Mammary epithelial cell (primary cell): ENCODE results near the gene KCNF1.

Experiments
- CTCF ChIP-seq, 2 donors: IDR thresholded peaks in 1 of 2; conservative IDR thresholded peaks in 1 of 2; 2 replicates each; pipeline ENCODE4 v1.5.1; 2011 to 2012; ENCODE audit warnings: inconsistent platforms in 2 of 2, low read length in 2 of 2, mild to moderate bottlenecking in 2 of 2, control low read depth in 1 of 2, low read depth in 1 of 2; ENCODE audit not compliant: insufficient read depth in 1 of 2; ENCODE audit errors: extremely low read depth in 1 of 2
- EZH2 ChIP-seq: IDR thresholded peaks from 2 replicates; pipeline ENCODE4 v1.6.1; 2012; ENCODE audit warnings: low read length, inconsistent platforms, borderline replicate concordance

GRCh38 chr2:10954416-10954815, 42.7 kb downstream of the KCNF1 start:
- TF ChIP-seq CTCF (conservative IDR thresholded peaks at IDR 0.05 in 1 of 2, IDR thresholded peaks at IDR 0.05 in 1 of 2; ENCODE audit: extremely low read depth in 1 of 2, insufficient read depth in 1 of 2, low read depth in 1 of 2, low read length in 2 of 2), result no peak
- TF ChIP-seq EZH2, result no peak
